ENCODE results near the gene CDSN.
"Not testable (repeated sequence)": the region's sequence is repeated elsewhere in the genome, so short reads cannot be mapped to it uniquely, and the experiment has no call there.

The CDSN gene, protein sequence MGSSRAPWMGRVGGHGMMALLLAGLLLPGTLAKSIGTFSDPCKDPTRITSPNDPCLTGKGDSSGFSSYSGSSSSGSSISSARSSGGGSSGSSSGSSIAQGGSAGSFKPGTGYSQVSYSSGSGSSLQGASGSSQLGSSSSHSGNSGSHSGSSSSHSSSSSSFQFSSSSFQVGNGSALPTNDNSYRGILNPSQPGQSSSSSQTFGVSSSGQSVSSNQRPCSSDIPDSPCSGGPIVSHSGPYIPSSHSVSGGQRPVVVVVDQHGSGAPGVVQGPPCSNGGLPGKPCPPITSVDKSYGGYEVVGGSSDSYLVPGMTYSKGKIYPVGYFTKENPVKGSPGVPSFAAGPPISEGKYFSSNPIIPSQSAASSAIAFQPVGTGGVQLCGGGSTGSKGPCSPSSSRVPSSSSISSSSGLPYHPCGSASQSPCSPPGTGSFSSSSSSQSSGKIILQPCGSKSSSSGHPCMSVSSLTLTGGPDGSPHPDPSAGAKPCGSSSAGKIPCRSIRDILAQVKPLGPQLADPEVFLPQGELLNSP

DNA sequence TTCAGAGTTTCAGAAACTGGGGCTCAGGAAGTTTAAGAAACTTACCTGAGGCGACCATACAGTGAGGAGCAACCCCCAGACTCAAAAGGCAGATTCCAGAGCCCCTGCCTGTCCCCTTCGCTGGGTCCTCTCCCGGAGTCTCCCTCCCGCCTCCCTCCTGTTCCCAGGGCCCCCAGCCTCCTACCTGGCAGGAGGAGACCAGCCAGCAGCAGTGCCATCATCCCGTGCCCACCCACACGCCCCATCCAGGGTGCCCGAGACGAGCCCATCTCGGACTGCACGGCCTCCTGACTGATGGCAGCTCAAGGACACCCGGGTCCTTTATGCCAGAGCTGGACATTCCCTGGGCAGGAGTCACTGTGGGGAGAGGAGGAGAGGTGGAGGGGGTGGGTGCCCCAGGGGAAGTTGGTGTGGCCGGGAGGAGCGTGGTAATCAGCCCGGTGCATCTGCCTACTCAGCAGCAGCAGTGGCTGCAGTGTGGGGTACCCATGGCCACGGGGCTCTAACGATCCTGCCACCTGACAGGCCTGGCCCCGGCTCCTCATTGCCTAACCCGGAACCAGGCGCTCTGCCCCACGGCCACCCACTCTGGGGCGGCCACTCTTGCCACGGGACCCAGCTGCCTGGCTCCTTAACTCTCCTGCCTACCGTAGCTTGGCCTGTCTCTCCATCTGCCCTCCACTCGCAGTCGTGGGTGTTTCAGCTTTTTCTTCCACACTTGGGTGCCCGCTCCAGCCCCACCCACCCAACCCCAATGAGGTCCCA lies at the start of gene CDSN:
TSS of gene CDSN (minus strand) at position 296 of the 765 bp plus-strand sequence. CDS start at position 269, 27 bp downstream.
- no peak for DNase-seq (ENCODE audit: extremely low read depth, insufficient read length)
- no peaks in the 10 kb centered on the region for H3K36me3 ChIP-seq (ENCODE audit: control insufficient read depth, insufficient read depth, low read length)
- H3K27me3 ChIP-seq (replicated peaks; ENCODE audit: control insufficient read depth, insufficient read depth, low read length), result peaks cover 3% of the 10 kb centered on the region
- no peak within 1 kb of the TSS for H3K4me3 ChIP-seq (replicated peaks; ENCODE audit: low read depth, low read length)
- TF ChIP-seq, protein P1, sequence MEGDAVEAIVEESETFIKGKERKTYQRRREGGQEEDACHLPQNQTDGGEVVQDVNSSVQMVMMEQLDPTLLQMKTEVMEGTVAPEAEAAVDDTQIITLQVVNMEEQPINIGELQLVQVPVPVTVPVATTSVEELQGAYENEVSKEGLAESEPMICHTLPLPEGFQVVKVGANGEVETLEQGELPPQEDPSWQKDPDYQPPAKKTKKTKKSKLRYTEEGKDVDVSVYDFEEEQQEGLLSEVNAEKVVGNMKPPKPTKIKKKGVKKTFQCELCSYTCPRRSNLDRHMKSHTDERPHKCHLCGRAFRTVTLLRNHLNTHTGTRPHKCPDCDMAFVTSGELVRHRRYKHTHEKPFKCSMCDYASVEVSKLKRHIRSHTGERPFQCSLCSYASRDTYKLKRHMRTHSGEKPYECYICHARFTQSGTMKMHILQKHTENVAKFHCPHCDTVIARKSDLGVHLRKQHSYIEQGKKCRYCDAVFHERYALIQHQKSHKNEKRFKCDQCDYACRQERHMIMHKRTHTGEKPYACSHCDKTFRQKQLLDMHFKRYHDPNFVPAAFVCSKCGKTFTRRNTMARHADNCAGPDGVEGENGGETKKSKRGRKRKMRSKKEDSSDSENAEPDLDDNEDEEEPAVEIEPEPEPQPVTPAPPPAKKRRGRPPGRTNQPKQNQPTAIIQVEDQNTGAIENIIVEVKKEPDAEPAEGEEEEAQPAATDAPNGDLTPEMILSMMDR (IDR thresholded peaks at IDR 0.05; ENCODE audit: insufficient read depth, low read length, poor library complexity, severe bottlenecking), result no peak

DNA sequence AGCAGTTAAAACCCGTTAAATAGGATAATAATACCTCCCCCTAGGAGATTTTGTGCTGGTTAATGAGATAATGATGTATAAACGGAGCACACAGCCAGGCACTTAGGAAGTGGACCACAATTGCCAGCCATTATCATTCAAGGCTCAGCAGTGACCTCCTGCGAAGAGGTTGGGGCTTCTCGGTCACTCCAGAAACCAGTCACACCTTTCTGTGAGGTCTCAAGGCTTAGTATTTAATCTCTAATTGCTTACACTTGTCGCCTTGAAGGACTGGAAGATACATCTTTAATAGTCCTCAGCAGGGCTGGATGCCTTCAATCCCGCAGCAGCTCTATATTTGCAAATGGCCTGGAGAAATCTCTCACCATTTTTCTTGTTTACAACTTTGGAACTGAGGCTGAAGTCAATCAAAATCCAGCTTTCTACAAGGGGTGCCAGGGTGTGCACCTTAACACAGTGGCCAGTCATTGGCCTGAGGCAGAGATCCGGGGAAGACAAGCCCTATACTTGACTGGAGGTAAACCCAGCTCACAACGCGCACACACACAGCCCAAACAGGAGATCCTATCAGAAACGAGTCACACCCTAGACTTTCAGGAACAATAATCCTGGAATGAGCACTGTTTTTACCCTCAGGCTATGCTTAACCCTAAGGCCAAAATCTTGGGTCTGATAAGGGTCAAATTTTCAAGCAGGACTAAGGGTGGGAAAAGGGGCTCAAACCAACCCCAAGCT lies 49.0 kb upstream of the CDSN start:
- H3K27me3 ChIP-seq (replicated peaks; ENCODE audit: control insufficient read depth, insufficient read depth, low read length), result no peaks in the 10 kb centered on the region
- DNase-seq (ENCODE audit: extremely low read depth, insufficient read length), result no peak
- no peak overlapping the region for H3K4me3 ChIP-seq (replicated peaks; ENCODE audit: low read depth, low read length)
- TF ChIP-seq, protein P1 (IDR thresholded peaks at IDR 0.05; ENCODE audit: insufficient read depth, low read length, poor library complexity, severe bottlenecking), result no peak
- no peaks in the 10 kb centered on the region for H3K36me3 ChIP-seq (ENCODE audit: control insufficient read depth, insufficient read depth, low read length)

DNA sequence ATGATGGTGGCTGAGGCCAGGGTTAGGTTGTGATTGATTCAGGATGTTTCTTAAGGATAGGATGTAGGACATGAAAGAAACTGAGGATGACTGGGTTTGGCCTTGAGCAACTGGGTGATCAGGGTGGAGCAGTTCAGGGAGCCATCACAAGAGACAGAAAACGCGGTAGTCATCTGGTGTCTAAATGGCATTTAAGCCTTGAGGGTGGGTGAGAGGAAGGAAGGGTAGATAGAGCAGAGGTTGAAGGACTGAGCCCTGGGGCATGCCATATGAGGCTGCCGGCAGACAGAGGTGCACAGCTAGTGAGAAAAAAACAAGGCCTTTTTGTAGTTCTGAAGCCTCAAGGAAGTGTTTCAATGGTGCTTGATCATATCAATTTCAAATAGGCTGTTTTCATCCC lies 48.4 kb upstream of the CDSN start:
- TF ChIP-seq, protein P1 (IDR thresholded peaks at IDR 0.05; ENCODE audit: insufficient read depth, low read length, poor library complexity, severe bottlenecking), result no peak
- Histone ChIP-seq H3K27me3 (replicated peaks; ENCODE audit: control insufficient read depth, insufficient read depth, low read length) (no peaks in the 10 kb centered on the region), H3K4me3 (replicated peaks; ENCODE audit: low read depth, low read length) (no peak overlapping the region), H3K36me3 (ENCODE audit: control insufficient read depth, insufficient read depth, low read length) (no peaks in the 10 kb centered on the region)
- no peak for DNase-seq (ENCODE audit: extremely low read depth, insufficient read length)

DNA sequence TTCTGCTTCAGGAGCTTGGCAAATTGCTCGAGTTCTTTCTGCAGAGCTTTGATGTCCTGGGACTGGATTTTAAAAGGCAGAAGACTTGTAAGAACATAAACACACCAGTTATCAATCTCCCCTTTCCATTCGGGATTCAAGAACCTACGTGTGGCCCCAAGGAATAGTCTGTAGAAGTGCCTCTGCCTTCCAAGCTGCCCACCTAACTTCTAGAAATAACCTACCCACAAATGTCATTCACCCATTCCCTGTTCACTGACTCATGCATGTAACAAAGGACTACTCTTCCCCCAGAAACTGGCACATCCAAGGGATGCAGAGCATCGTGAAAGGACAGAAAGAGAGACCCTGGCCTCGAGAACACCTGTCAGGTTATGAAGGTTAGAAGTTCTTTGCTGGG lies 45.7 kb upstream of the CDSN start:
- Histone ChIP-seq H3K27me3 (replicated peaks; ENCODE audit: control insufficient read depth, insufficient read depth, low read length) (no peaks in the 10 kb centered on the region), H3K36me3 (ENCODE audit: control insufficient read depth, insufficient read depth, low read length) (peaks cover 3% of the 10 kb centered on the region; the same call in 1 of the 2 replicates), H3K4me3 (replicated peaks; ENCODE audit: low read depth, low read length) (no peak overlapping the region)
- TF ChIP-seq, protein P1 (IDR thresholded peaks at IDR 0.05; ENCODE audit: insufficient read depth, low read length, poor library complexity, severe bottlenecking), result no peak
- DNase-seq (ENCODE audit: extremely low read depth, insufficient read length), result no peak

DNA sequence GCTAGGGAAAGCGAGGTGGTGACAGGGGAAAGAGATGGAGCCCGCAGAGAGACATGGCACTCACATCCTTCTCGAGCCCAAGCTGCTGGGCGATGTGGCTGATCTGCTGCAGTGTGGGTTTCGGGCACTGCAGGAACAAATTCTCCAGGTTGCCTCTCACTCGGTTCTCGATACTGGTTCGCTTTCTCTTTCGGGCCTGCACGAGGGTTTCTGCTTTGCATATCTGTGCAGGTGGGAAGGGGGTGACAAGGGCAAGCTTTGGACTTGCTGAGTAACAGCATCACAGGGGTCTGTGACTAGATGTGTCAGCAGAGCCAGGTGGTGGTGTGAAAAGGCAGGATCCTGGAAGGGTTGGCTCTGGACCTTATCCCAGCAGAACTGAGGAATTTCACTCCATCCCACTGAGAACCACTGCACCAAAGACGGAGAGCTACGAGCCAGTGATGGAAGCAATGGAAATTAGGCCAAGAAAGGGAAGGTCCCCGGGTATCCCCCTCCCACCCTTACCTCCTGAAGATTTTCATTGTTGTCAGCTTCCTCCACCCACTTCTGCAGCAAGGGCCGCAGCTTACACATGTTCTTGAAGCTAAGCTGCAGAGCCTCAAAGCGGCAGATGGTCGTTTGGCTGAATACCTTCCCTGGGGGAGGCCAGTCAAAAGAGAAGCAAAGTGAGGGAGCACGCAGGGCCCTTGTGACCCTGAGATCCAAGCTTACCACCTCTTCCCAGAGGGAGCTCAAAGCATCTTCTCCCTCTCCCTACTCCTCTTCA lies 45.0 kb upstream of the CDSN start:
- H3K27me3 ChIP-seq (replicated peaks; ENCODE audit: control insufficient read depth, insufficient read depth, low read length); H3K36me3 ChIP-seq (ENCODE audit: control insufficient read depth, insufficient read depth, low read length): not testable (repeated sequence)
- peak; percentile 57 for DNase-seq (ENCODE audit: extremely low read depth, insufficient read length)
- H3K4me3 ChIP-seq (replicated peaks; ENCODE audit: low read depth, low read length), result peak overlapping the region; percentile 53

DNA sequence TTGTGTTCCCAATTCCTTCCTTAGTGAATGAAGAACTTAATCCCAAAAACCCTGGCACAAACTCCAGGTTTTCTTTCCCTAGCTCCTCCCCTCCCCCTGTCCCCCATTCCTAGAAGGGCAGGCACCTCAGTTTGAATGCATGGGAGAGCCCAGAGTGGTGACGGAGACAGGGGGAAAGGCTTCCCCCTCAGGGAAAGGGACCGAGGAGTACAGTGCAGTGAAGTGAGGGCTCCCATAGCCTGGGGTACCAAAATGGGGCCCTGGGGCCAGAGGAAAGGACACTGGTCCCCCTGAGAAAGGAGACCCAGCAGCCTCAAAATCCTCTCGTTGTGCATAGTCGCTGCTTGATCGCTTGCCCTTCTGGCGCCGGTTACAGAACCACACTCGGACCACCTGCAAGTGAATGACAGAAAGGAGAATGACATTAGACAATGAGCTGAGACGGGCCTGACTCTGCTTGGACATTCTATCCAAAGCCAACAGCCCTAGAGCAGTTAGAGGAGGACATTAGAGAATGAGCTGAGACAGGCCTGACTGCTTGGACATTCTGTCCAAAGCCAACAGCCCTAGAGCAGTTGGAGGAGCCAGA lies 44.3 kb upstream of the CDSN start:
- H3K27me3 ChIP-seq (replicated peaks; ENCODE audit: control insufficient read depth, insufficient read depth, low read length); H3K36me3 ChIP-seq (ENCODE audit: control insufficient read depth, insufficient read depth, low read length): not testable (repeated sequence)
- H3K4me3 ChIP-seq (replicated peaks; ENCODE audit: low read depth, low read length), result peak overlapping the region; percentile 53
- peak; percentile 40 for DNase-seq (ENCODE audit: extremely low read depth, insufficient read length)
